ENCODE results near the gene HOXB4.

- TF ChIP-seq POU2F2 (IDR thresholded peaks at IDR 0.05; ENCODE audit: low read depth, low read length): no peak
- no peak for TF ChIP-seq POLR2AphosphoS5 (IDR thresholded peaks at IDR 0.05; ENCODE audit: low read depth, low read length)
- no peak for TF ChIP-seq TAF1 (IDR thresholded peaks at IDR 0.05; ENCODE audit: low read depth, low read length)
- no peak for TF ChIP-seq POLR2A (IDR thresholded peaks at IDR 0.05; ENCODE audit: low read depth, low read length)
- no peak for TF ChIP-seq PAX5 (IDR thresholded peaks at IDR 0.05; ENCODE audit: insufficient read depth, low read length, severe bottlenecking)
- no peak for TF ChIP-seq SPI1 (IDR thresholded peaks at IDR 0.05; ENCODE audit: low read depth, low read length)
These were observed 41.8 kb upstream of the HOXB4 start for GRCh38 chr17:48619826-48620449.

Measured in GM12891 (cell line).